SK-N-SH (cell line): ENCODE measurements around the gene LRRC45. TPM values are rescaled to one million over a fixed set of nuclear protein-coding genes. Genes with fewer than 3 reads are reported as not detected.

ENCODE experiments used
- CTCF ChIA-PET: fragments of 300-600, 350-600 bp; formaldehyde crosslinking; extraction: SDS; loops from one replicate; lab custom pipeline; 2021; lab: Yijun Ruan, JAX
- POLR2A ChIA-PET: fragments of 350-600 bp; sonication (Branson Sonifier 250); formaldehyde crosslinking; extraction: SDS; loops from one replicate; lab custom pipeline; 2020; ENCODE audit warnings: antibody characterized with exemption, inconsistent platforms; lab: Yijun Ruan, JAX
- DNase-seq: peaks from one replicate; pipeline ENCODE4 v3.0.0; 2012
- H2AFZ ChIP-seq: fragments of 200-600 bp; sonication (generic); 2 replicates; pipeline ENCODE4 v1.8.1; 2016; ENCODE audit warnings: antibody characterized with exemption, mild to moderate bottlenecking, low read depth
- H3F3A ChIP-seq: fragments of 200-600 bp; sonication (generic); replicated peaks from 2 replicates; pipeline ENCODE3; 2016; ENCODE audit warnings: antibody characterized with exemption, mild to moderate bottlenecking; ENCODE audit not compliant: insufficient read depth
- H3K27ac ChIP-seq, 2 experiments: fragments of 200-500 bp in 1 of 2; fragments of 200-600 bp in 1 of 2; sonication (Bioruptor generic) in 1 of 2; sonication (generic), shearing (Covaris generic) in 1 of 2; 2 replicates each; pipeline versions ENCODE4 v1.5.1 to v1.6.1; 2014 to 2016; ENCODE audit warnings: low read depth in 2 of 2, inconsistent platforms in 1 of 2, low read length in 1 of 2, mild to moderate bottlenecking in 1 of 2, mixed read lengths in 1 of 2
- H3K27me3 ChIP-seq: fragments of 200-600 bp; sonication (generic), shearing (Covaris generic); 2 replicates; pipeline ENCODE4 v1.6.1; 2016; ENCODE audit warnings: mixed run types; ENCODE audit not compliant: insufficient read depth
- H3K36me3 ChIP-seq, 2 experiments: fragments of 200-500 bp in 1 of 2; fragments of 200-600 bp in 1 of 2; sonication (Bioruptor generic) in 1 of 2; sonication (generic) in 1 of 2; replicated peaks in 1 of 2; 2 replicates each; pipeline versions ENCODE3 to v1.5.1; 2014 to 2016; ENCODE audit warnings: low read length in 1 of 2, mild to moderate bottlenecking in 1 of 2; ENCODE audit not compliant: insufficient read depth in 2 of 2, control insufficient read depth in 1 of 2
- H3K4me1 ChIP-seq, 2 experiments: fragments of 200-500 bp in 1 of 2; fragments of 200-600 bp in 1 of 2; sonication (Bioruptor generic) in 1 of 2; sonication (generic), shearing (Covaris generic) in 1 of 2; 2 replicates each; pipeline versions ENCODE4 v1.5.1 to v1.6.1; 2014 to 2016; ENCODE audit warnings: low read depth in 1 of 2, low read length in 1 of 2, mixed run types in 1 of 2; ENCODE audit not compliant: insufficient read depth in 2 of 2, control insufficient read depth in 1 of 2
- H3K4me2 ChIP-seq: fragments of 200-600 bp; sonication (generic), shearing (Covaris generic); 2 replicates; pipeline ENCODE4 v1.6.1; 2017; ENCODE audit warnings: mixed run types
- H3K4me3 ChIP-seq, 2 experiments: fragments of 200-500 bp in 1 of 2; fragments of 200-600 bp in 1 of 2; sonication (Bioruptor generic) in 1 of 2; sonication (generic), shearing (Covaris generic) in 1 of 2; 2 replicates each; pipeline versions ENCODE4 v1.5.1 to v1.8.1; 2014 to 2016; ENCODE audit warnings: low read depth in 2 of 2, inconsistent platforms in 1 of 2, low read length in 1 of 2, mild to moderate bottlenecking in 1 of 2, mixed read lengths in 1 of 2, moderate library complexity in 1 of 2
- H3K79me2 ChIP-seq: fragments of 200-600 bp; sonication (generic); 2 replicates; pipeline ENCODE4 v1.8.1; 2017; ENCODE audit warnings: mild to moderate bottlenecking; ENCODE audit not compliant: insufficient read depth
- H3K9ac ChIP-seq: fragments of 200-600 bp; sonication (generic); 2 replicates; pipeline ENCODE4 v1.6.1; 2017; ENCODE audit warnings: mixed run types
- H3K9me2 ChIP-seq: fragments of 200-600 bp; sonication (generic); 2 replicates; pipeline ENCODE4 v1.6.1; 2017; ENCODE audit warnings: mixed run types
- H3K9me3 ChIP-seq: fragments of 200-600 bp; sonication (generic); 2 replicates; pipeline ENCODE4 v1.6.1; 2017; ENCODE audit warnings: mixed run types, mild to moderate bottlenecking, moderate library complexity
- H4K20me1 ChIP-seq: fragments of 200-600 bp; sonication (generic); 2 replicates; pipeline ENCODE4 v1.6.1; 2017; ENCODE audit warnings: mild to moderate bottlenecking, mixed run types; ENCODE audit not compliant: insufficient read depth
- CHD2 ChIP-seq: fragments of 150-350 bp; IDR thresholded peaks from 2 replicates; pipeline ENCODE4 v1.6.1; 2018; ENCODE audit warnings: low read length; ENCODE audit not compliant: partially characterized antibody
- EP300 ChIP-seq, 2 experiments: IDR thresholded peaks; 2 replicates each; pipeline versions ENCODE4 v1.4.0 to v1.6.1; 2012; ENCODE audit warnings: borderline replicate concordance in 1 of 2, low read depth in 1 of 2, low read length in 1 of 2
- FOSL2 ChIP-seq: IDR thresholded peaks from 2 replicates; pipeline ENCODE4 v1.4.0; 2012; ENCODE audit warnings: low read depth, mild to moderate bottlenecking, moderate library complexity, borderline replicate concordance
- MAX ChIP-seq: IDR thresholded peaks from 2 replicates; pipeline ENCODE4 v1.4.0; 2012; ENCODE audit warnings: low read depth
- MXI1 ChIP-seq: IDR thresholded peaks from 2 replicates; pipeline ENCODE4 v1.6.1; 2012; ENCODE audit warnings: mild to moderate bottlenecking, low read depth, low read length, improper control_type of control experiment
- NRF1 ChIP-seq: IDR thresholded peaks from 2 replicates; pipeline ENCODE4 v1.6.1; 2012; ENCODE audit warnings: low read depth, mild to moderate bottlenecking, low read length
- PBX3 ChIP-seq: IDR thresholded peaks from 2 replicates; pipeline ENCODE4; 2012
- RAD21 ChIP-seq: IDR thresholded peaks from 2 replicates; pipeline ENCODE4 v1.6.1; 2012; ENCODE audit warnings: mild to moderate bottlenecking, low read length
- REST ChIP-seq: IDR thresholded peaks from 2 replicates; pipeline ENCODE4 v1.6.1; 2012; ENCODE audit warnings: mild to moderate bottlenecking, low read depth, low read length, moderate library complexity
- RFX5 ChIP-seq: IDR thresholded peaks from 2 replicates; pipeline ENCODE4 v1.6.1; 2012; ENCODE audit warnings: mild to moderate bottlenecking, improper control_type of control experiment, low read length
- RXRA ChIP-seq: IDR thresholded peaks from 2 replicates; pipeline ENCODE4 v1.4.0; 2012; ENCODE audit warnings: low read depth, mild to moderate bottlenecking, borderline replicate concordance
- SIN3A ChIP-seq: IDR thresholded peaks from 2 replicates; pipeline ENCODE4 v1.6.1; 2012; ENCODE audit warnings: low read depth, mild to moderate bottlenecking, low read length, moderate library complexity, borderline replicate concordance
- YY1 ChIP-seq: IDR thresholded peaks from 2 replicates; pipeline ENCODE4 v1.4.0; 2012; ENCODE audit warnings: low read depth, mild to moderate bottlenecking
- WGBS: methylation state at CpG from one replicate; pipeline ENCODE4 v1.1.6; 2017; ENCODE audit warnings: low lambda C conversion rate; 5-methylcytosine and 5-hydroxymethylcytosine counted together
- polyA plus RNA-seq, 3 experiments: library from polyadenylated mRNA; depleted of rRNA; stranded (reverse); fragments of >200 nt; gene quantifications; 2 replicates each; pipeline ENCODE4 v1.2.3, GENCODE V29; 2012

Gene LRRC45
- polyA plus RNA-seq, 1 of the 3 experiments (the other 2 are of a cell fraction): 31.5 TPM

- H3K4me3 ChIP-seq: peak overlapping the region; percentile 81 to 95
- peak overlapping the region; percentile 100 for H3K4me2 ChIP-seq
- H3K4me1 ChIP-seq: peaks cover 12 to 21% of the 10 kb centered on the region in 2 experiments; a peak in 2 of 4 replicates
- no peak overlapping the region for H3K27ac ChIP-seq
- 28% methylated on average over 21 of the region's 36 CpGs for WGBS
- ChIA-PET POLR2A (interaction anchor here (0.6 kb wide), 1 partner anchor 34 kb away, joined by 3 read pairs; no protein-coding TSS in a partner anchor), CTCF (interaction anchor here (1.2 to 8.0 kb wide), 6 partner anchors 8 to 43 kb away, joined by 3 to 47 read pairs (median 6); partner anchors contain the start of genes DCXR, GPS1, RAC3 and RFNG)
- no peak for TF ChIP-seq PBX3
- TF ChIP-seq EP300 (IDR thresholded peaks at IDR 0.05; ENCODE audit: borderline replicate concordance in 1 of 2, low read depth in 1 of 2, low read length in 1 of 2): no peak
- TF ChIP-seq REST: no peak
- TF ChIP-seq FOSL2: no peak
- TF ChIP-seq YY1: no peak
- no peak for TF ChIP-seq RAD21
- H3F3A ChIP-seq: peaks cover 18% of the 10 kb centered on the region
- H3K9me2 ChIP-seq: no peaks in the 10 kb centered on the region
- DNase-seq: no peak
- no peaks in the 10 kb centered on the region for H3K9me3 ChIP-seq
- H3K36me3 ChIP-seq: peaks cover 16 to 45% of the 10 kb centered on the region in 2 experiments
- H3K79me2 ChIP-seq: peaks cover 26% of the 10 kb centered on the region
- H3K9ac ChIP-seq: peak overlapping the region; percentile 89
- no peak overlapping the region for H2AFZ ChIP-seq
- H4K20me1 ChIP-seq: no peaks in the 10 kb centered on the region
- no peaks in the 10 kb centered on the region for H3K27me3 ChIP-seq
Observed at GRCh38 chr17:82064433-82065192, 41.5 kb downstream of the LRRC45 start.

- Histone ChIP-seq H3K4me3 (peak overlapping the region; percentile 81 to 95), H4K20me1 (no peaks in the 10 kb centered on the region), H3K4me1 (peaks cover 12 to 21% of the 10 kb centered on the region in 2 experiments; a peak in 2 of 4 replicates), H3F3A (peaks cover 12% of the 10 kb centered on the region), H3K4me2 (peak overlapping the region; percentile 100), H3K36me3 (peaks cover 12 to 39% of the 10 kb centered on the region in 2 experiments), H3K9me2 (no peaks in the 10 kb centered on the region), H3K79me2 (peaks cover 26% of the 10 kb centered on the region), H3K9me3 (no peaks in the 10 kb centered on the region), H3K27me3 (no peaks in the 10 kb centered on the region), H3K9ac (peak overlapping the region; percentile 89), H3K27ac (peak overlapping the region in 1 of 2 experiments; percentile 24; a peak in 1 of 4 replicates), H2AFZ (no peak overlapping the region)
- WGBS: 2% methylated on average over 18 of the region's 47 CpGs
- TF ChIP-seq SIN3A: 0 out of 2 replicates have a peak, but pooled peaks have one; percentile 56
- peak; percentile 38; the same call in 1 of the 2 replicates for TF ChIP-seq MAX
- no peak for TF ChIP-seq RXRA
- TF ChIP-seq CHD2: peak; percentile 71
- TF ChIP-seq RFX5: no peak
- no peak for TF ChIP-seq NRF1
- peak; percentile 90 for TF ChIP-seq MXI1
- ChIA-PET POLR2A (interaction anchor here (0.6 to 1.0 kb wide), 3 partner anchors 13 to 34 kb away, joined by 3 read pairs; partner anchors contain the start of gene DCXR), CTCF (interaction anchor here (0.7 to 8.0 kb wide), 7 partner anchors 9 to 90 kb away, joined by 3 to 47 read pairs (median 4); partner anchors contain the start of genes DCXR, GPS1, RAC3 and RFNG)
- no peak for DNase-seq
Observed at GRCh38 chr17:82065193-82065637, 42.1 kb downstream of the LRRC45 start.
